Measurements from ENCODE around the gene AFF2.

Gene AFF2

DNA sequence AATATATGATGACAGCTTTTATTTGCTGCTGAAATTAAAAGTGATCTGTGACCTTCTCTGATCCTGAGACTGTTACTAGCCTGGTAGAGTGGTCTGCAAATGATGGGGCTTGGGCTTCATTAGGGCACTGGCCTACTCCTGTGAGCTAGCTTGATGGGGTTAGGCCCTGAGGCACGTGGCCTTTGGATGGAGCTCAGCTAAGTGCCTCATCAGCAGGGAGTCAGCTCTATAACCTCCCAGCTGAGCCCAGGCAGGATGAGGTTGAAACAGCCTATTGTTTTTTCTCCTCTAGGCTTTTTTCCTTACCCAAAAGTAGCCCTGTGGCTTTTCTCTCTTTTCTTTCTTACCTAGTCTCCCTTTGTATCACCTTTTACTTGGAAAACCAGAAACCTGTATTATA lies 92.2 kb downstream of the AFF2 start:
- no peak for DNase-seq

DNA sequence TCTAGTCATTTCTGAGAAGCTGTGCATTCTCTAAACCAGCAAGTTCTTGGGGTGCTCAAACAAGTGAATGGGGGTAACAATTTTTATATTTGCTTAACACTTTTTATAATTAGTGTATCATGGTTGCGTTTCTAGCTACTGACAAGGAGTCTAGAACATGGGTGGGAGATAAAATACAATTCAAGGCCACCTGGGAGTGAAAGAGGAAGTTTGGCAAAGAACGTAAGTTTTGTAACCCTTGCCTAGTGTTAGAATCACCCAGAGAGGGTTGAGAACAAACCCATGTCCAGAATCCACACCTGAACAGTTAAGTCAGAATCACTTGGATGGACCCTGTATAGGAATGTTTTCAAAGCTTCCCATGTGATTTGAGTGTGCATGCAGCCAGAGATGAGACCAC lies 92.7 kb downstream of the AFF2 start:
- DNase-seq, result no peak

DNA sequence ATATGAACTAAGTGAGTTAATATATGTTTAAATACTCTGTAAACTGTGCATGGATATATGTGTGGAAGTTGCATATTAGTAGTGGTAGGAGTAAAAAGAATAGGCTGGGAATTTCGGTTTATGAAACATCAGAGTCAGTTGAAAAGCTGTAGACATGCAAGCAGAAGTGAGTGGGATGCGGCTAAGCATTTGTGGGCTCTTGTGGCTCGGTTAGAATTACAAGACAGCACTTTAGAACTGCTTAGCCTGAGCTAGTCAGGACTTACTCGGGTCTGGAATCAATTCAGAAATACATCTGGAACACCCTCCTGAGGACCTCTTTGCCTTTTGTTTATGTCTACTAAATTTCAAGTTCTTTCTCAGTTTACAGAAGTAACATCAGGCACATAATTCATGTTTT lies 93.6 kb downstream of the AFF2 start:
- peak in 1 of 2 experiments; percentile 51 for DNase-seq

DNA sequence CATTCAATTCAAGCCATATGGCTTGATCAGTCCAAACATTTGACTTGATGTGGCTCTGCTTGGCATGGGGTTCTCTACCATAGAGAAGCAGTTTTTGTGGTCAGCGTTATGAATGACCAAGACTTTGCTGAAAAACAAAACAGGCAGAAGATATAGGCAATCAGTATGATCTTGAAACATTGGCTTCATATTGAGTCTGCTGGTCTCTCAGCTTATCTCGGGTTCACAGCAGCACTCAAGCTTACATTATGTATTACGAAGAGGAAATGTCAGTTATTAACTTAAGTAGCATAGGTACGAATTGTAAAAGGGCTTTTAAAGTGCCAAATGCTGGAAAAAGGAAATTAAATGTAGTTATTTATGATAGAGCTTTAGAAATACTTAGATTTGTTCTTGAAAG lies 99.0 kb downstream of the AFF2 start:
- DNase-seq, result peak in 1 of 2 experiments; percentile 6

DNA sequence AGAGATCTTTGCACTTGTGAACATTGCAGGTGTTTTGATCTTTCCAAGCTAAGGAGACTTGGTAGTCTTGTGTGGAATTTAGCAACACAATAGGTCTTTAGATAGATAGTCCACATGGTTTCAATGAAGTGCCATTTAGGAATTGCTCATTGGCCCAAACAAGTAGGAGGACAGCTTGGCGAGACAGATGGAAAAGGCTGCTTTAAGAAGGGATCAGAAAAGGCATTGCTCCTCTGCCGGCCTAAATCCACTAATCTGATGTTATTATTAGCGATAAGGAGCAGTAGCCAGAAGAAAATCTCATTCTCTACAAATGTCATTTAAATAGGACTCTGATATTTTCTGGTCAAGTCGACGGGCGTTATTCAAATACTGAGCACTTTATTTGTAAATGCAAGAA lies 99.7 kb downstream of the AFF2 start:
- peak; percentile 83 to 96 for DNase-seq

DNA sequence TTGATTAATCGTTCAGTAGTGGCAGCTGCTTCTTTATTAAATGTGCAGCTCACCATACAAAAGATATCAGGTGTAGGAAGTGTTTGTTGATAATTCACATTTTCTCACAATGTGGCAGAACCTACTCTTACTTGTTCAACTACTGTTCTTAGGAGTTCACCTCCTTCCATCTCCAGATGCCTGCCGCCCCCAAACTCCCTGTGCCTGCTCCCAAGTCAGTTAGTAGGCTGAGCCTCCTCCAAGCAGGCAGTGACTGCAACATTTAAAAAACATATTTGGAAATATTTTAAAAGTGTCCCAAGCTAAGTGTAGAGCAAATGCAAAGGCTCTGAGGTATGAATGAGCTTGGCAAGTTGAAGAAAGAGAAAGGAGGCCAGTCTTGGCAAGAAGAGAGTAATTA lies 100.2 kb downstream of the AFF2 start:
- DNase-seq, result no peak

DNA sequence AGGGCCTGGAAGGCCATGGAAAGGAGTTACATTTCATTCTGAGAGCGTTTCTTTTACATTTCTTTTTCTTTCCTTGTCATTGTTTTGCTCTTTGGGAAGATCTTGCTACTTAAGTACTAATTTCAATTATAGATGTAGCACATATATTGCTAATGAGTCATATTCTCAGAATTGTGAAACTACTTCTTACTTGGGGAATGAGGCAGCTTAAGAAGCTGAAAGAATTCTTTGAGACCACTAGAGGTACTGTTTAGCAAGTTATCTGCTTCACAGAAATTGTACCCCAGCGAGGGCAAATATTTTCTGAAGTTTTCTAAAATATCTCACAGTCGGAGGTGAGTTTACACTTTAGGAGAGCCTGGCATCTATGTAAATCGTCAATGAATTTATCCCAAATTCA lies 100.6 kb downstream of the AFF2 start:
- peak in 1 of 2 experiments; percentile 9 for DNase-seq

DNA sequence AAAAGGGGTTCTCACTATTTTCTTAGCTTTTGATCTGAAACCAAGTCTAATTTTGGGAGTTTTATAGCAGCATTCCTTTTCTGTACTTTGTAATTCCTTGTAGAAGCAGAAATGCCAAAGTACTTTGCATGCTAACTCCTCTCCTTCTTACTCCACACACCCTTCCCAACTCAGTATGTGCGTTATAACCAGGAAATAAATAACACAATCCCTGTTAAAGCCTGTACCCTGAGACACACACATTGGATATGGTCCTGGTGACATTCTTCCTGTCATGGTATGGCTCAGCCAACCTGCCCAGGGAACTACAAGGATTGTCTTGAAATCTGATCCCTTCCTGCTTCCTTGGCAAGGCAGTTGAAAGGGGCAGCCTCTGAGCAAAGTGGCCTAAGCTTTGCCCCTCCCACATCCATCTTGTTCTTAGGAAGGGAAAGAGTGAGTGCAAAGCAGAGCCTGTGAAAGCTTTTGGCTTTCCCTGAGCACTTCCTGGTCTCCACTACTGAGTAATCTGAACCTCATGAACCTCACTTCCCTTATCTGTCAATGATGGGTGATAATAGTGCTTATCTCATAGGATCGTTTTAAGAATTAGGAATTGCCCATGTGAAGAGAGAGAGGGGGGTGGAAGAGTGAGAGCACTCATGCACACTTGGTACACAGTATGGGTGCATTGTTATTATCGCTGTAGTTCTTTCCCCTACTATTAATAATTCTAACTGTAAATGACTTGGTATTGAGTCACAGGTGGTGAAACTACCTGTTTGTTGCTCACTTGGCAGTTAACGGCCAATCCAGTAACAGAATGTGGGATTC lies 109.3 kb downstream of the AFF2 start:
- DNase-seq, result peak; percentile 53 to 79

DNA sequence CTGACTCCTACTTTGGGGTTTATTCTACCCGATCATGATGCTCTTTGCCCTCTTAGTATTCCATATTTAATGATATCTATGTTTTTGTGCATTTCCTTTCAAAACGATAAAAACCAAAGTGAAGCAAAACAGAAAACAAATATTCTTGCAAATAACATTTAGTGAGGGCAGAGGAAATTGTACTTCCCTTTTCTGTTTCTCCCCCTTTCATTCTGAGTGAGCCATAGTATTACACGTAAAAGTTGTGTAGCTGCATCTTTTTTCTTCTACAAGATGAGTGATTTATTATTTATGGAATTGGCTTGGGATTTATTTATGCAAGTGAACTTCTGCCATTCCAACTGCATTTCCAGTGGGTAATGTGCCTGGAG lies 109.9 kb downstream of the AFF2 start:
- no peak for DNase-seq

DNA sequence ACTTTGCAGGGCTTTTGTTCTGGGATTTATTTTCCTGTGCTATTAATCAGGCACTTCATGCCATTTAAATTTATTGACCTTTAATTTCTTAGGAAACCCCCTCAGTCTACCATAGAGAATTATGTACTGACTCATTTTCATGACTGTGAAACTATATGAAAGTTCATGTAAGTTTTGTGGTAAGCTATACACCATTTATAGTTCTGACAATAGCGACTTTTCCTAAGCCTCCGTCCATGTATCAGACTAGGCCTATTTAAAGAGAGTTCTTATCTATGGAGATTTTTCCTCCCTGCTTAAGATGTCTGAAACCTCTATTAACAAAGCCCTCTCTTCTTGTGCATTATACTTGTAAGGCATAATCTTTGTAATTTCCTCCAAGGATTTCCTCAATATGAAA lies 111.6 kb downstream of the AFF2 start:
- no peak for DNase-seq

DNA sequence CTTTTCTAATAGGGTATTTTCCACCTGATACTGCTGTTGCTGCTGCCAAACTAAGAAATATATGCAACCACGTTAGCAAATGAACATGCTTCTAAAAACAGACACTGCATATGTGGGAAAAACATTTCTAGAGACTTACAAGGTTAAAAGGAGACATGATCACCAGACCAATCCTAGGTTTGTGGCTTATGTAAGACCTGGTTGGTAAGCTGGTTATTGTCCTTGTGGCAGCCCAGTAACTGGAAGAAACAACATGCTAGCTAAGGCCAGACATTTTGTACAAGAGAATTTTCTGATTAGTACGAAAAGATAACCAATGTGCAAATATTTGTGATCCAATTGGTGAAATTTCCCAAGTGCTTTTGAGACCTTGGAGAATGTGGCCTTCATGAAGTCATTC lies 112.0 kb downstream of the AFF2 start:
- DNase-seq, result no peak

DNA sequence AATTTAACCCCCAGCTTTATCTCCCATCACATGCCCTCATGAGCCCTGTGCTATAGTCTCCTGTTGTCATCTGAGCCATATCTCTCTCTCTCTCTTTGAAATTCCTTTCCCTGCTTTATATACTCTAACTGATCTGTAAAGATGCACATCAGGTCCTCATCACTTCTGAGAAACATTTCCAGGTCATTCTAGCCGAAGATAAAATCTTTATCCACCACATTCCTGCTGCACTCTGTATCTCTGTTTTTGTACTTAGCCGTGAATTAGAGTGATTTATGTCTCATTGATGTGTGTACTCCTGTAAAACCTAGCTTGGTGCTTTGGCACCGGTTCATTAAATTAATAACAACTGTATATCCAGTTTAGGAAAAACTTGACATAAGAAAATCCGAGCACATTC lies 113.2 kb downstream of the AFF2 start:
- DNase-seq, result no peak

DNA sequence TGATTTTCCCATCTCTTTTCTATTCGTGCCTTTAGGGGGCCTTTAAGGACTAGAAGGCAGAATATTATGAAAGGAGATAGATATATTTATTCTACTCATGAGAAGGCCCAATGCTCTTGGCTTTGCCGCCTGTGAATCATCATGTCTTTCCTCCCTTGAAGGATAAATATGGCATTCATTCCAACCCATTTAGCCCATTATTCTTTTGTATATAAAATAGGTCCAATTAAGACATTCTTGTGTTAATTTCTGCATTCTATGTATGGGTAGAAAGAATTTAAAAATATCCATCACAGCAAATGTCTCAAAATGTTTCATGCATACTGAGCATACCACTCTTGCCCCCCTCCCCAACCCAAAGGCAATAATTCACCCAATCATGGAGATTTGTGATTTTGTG lies 115.1 kb downstream of the AFF2 start:
- DNase-seq, result no peak

DNA sequence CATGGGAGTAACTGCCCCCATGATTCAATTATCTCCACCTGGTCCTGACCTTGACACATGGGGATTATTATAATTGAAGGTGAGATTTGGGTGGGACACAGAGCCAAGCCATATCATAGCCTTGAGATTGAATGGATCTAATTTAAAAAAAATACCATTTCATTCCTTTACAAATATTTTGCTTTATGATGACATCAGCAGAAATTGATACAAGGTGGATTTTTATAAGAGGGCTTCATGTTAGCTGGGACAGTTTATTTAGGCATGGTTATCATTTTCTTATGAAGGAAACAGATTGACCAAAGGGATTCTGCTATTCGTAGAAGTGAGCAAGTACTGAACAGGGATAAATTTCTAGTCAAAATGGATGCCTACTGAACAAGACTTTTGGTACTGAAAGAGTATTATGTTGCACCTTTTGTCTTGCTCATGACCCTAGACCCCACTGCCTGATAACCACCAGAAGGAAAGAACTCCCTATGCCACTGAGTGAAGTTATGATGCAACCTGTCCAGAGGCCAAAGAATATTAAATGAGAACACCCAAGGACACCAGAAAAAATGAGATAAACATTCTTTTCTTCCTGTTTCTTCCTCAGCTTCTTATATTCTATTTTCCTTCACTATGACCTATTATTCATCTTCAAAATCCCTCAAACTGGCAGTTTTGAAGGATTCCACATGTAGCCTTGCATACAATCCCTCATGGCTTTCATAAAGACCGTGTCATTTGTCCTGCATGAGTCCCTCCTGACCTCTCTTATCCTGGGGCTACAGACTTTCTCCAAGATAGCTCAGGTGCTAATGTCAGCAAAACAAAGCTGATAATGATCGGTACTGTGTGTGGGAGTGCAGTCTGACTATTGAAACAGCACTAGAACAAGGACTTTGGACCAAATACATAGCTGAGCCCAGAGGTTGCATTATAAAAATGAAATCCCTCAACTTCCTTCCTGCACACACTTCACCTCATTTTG lies 118.3 kb downstream of the AFF2 start:
- DNase-seq, result no peak

DNA sequence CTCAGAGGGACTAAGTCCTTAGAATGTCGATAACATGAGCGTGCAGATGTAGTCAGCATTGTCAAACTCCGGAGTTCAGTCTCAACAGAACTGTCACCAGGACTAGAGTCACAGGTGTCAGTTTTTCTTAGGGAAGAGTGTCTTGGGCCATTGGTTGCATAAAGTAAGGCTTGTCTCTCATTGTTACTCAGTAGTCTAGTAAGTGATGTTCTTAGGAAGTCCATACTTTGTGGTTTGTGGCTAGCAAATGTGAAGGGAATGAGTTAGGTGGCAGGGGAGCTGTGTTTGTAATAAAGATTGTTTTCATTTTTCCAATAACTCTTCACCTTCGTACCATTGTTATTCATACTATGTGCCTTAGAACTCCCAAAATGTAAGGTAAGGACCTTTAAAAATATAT lies 119.6 kb downstream of the AFF2 start:
- DNase-seq, result no peak

DNA sequence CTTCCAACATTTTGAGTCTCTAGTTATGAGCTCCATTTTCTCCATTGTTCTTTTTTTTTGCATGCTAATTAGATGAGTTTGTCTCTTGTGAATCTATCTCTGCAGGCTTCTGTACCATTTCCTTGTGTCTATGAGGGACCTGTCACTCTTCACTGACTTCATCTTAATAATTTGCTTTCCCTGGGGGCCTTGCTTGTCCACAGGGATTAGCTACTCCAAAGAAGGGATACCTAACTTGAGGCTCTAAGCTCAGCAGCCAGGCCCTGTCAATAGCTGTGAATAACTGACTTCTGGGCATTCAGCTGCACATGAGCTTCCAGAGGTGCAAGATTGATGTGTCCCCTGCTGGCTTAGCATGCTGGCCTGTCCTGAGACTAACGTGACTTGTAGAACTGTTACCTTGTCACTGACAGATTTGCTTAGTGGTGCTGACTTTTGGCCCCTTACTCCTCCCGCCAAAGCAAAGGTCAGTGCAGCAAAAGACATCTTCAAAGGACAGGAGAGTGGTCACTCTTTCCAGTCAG lies 124.6 kb downstream of the AFF2 start:
- DNase-seq, result no peak

DNA sequence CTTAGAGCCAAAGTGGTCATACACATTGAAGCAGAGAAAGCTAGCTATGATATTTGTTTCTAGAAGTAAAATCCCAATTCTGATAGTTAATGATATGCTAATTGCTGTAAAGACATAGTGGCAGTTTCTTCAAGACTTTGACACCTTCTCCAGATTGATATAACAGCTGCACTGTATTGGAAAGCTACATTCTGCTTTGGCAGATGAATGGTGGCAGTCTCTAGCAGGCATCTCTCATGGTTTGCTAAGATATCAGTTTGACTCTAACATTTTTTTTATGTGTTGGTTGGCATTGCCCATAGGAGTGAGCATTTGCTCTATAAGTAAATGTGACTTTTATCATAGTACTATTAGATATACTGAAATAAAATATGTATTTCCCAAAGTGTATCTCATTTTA lies 128.2 kb downstream of the AFF2 start:
- DNase-seq, result no peak

DNA sequence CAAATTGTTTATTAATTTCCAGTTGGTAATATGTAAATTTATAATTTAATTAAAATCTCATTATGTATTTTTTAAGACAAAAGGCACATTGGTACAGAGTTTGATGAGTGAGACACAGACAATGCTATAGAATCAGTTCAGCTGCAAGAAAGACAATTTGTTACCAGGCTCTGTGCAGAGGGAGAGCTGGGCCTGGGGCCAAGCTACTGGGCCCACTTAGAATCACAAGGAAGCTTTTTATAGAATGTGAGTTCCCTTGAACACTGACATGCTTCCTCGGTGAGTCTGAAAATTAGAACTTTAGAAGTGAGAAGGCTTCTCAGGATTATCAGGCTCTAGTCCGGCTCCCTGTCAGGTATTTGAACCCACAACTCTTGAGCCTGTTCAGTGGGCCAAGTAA lies 129.0 kb downstream of the AFF2 start:
- no peak for DNase-seq

DNA sequence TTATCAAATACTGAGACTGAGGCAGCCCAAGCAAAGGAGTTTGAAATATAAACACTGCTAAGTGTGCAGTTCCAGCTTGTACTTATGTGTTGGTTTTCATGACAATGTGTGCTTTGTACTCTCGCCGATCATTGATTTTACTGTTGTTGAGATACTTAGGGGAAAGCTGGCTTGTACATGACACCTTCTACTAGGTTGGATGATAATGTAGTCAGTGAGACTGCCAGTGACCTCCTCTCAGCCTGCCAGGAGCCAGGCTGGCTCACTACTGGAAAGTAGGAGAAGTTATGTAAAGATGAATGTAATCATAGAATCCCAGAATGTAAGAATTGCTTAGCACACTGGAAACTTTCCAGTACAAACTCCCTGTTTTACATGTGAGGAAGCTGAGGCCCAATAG lies 132.0 kb downstream of the AFF2 start:
- no peak for DNase-seq

DNA sequence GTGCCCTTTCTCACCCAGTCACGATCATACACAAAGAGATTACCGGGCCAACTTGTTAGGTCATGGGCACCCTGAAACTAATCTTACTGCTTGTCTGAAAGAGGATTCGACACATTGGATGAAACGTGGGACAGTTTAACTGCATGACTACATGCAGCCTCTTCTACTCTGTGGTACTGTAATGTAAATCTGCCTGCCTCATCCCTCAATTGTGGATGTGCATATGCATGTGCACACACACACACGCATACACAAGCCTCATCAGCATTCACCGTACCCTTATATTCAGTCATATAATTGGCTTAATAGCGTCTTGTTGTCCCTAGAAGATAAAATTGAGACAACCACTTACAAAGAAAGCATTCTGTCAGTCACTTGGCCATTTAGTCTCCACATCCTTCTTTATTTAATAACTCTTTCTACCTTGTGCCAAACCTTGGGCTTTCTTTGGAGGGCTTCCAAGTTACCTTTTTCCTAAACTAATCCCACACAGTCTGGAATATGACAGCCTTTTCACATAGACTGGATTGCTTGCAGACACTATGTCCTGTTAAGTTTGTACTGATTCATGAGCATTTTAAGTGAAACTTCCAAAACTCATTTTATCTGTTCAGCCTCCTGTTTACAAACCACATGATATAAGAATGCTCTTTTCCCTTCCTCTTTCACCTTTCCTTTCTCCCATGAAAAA lies 132.9 kb downstream of the AFF2 start:
- DNase-seq, result no peak

DNA sequence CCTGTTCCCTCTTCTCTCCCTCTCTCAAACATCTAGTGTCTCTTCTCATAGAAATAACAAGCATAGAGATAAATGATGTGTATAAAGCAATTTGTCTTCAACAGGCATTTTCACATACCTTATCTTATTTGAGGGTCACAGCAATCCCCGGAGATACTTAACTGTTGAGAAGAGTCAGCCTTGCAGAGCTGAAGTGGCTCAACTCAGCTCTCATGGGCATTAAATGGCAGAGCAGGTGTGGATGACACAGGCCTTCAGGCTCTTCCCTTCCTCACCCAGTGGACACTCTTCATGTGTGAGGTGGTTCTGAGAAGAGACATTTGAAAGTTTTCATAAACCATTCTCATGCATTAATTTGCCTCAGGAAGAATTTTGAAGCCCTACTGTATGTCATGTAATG lies 134.2 kb downstream of the AFF2 start:
- no peak for DNase-seq

DNA sequence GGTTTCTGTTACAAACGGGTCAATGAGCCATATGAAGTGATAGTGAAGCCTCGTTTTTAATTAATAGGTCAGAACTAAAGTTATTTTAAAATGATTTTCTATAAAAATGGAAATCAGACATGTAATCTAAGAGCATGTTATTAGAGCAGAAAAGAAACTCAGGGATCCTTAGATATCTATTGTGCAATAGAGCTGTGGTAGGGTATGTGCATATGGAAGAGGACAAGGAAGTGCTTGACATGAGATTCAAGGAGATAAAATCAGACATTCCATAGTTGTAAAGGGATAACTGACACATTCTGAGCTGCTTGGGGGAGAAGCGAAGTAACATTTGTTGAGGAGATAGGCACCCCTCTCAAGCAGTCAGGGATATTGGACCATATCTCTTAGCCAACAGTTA lies 143.0 kb downstream of the AFF2 start:
- DNase-seq, result no peak

DNA sequence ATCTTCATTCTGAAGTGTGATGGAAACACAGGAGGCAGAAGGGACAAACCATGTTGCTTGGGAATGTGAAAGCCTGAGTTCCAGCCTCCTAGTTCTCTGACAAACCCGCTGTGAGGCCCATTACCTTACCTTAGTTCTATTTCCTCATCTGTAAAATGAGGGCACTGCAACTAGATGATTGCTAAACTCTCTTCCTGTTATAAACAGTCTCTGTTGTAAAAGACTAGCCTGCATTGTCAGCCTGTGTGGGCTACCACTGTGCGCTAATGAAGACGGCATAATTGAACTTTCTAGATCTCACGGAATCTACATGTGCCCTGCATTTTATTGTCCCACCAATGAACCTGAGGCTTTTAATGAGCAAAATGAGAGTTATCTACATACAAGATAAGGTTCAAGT lies 147.2 kb downstream of the AFF2 start:
- no peak for DNase-seq

Measured in NCI-H524 (cell line).